Astrocyte (in vitro differentiated cells and primary cell): ENCODE measurements around the gene LARGE1. TPM values are rescaled to one million over a fixed set of nuclear protein-coding genes. Genes with fewer than 3 reads are reported as not detected.

ENCODE experiments used
- DNase-seq: peaks from one replicate; pipeline ENCODE4 v3.0.0-alpha.2; 2010; ENCODE audit warnings: low read depth
- FAIRE-seq: peaks from 2 replicates; lab custom pipeline; 2011; peaks lifted over from hg19 to GRCh38; lab: Jason Lieb, UNC
- H2AFZ ChIP-seq: 2 replicates; pipeline ENCODE4 v1.6.0; 2012; ENCODE audit warnings: low read depth, low read length, inconsistent platforms
- H3K27ac ChIP-seq: 2 replicates; pipeline ENCODE4 v1.5.1; 2011; ENCODE audit warnings: low read depth, low read length, inconsistent platforms
- H3K27me3 ChIP-seq: 2 replicates; pipeline ENCODE4 v1.6.0; 2011; ENCODE audit warnings: low read length, inconsistent platforms; ENCODE audit not compliant: insufficient read depth
- H3K36me3 ChIP-seq: 2 replicates; pipeline ENCODE4 v1.5.1; 2011; ENCODE audit warnings: low read length, inconsistent platforms; ENCODE audit not compliant: insufficient read depth
- H3K4me1 ChIP-seq: 2 replicates; pipeline ENCODE4 v1.5.1; 2011; ENCODE audit warnings: low read length, inconsistent platforms; ENCODE audit not compliant: insufficient read depth
- H3K4me2 ChIP-seq: 2 replicates; pipeline ENCODE4 v1.6.0; 2012; ENCODE audit warnings: low read length, inconsistent platforms
- H3K4me3 ChIP-seq: 2 replicates; pipeline ENCODE4 v1.5.1; 2011; ENCODE audit warnings: low read depth, mild to moderate bottlenecking, low read length, inconsistent platforms; ENCODE audit not compliant: insufficient read depth
- H3K79me2 ChIP-seq: 2 replicates; pipeline ENCODE4 v1.6.0; 2012; ENCODE audit warnings: mild to moderate bottlenecking, low read length, inconsistent platforms; ENCODE audit not compliant: insufficient read depth
- H3K9ac ChIP-seq: 2 replicates; pipeline ENCODE4 v1.6.0; 2012; ENCODE audit warnings: mild to moderate bottlenecking, low read length, inconsistent platforms
- H3K9me3 ChIP-seq: 2 replicates; pipeline ENCODE4 v1.5.1; 2012; ENCODE audit warnings: low read depth, mild to moderate bottlenecking, low read length, inconsistent platforms; ENCODE audit not compliant: insufficient read depth
- H4K20me1 ChIP-seq: 2 replicates; pipeline ENCODE4 v1.6.0; 2012; ENCODE audit warnings: low read length, inconsistent platforms; ENCODE audit not compliant: insufficient read depth
- H3K27ac Mint-ChIP-seq: one replicate; pipeline ENCODE4 v1.8.0; 2021; ENCODE audit warnings: mild to moderate bottlenecking, mixed read lengths; ENCODE audit not compliant: unreplicated experiment
- H3K27me3 Mint-ChIP-seq: one replicate; pipeline ENCODE4 v1.8.0; 2021; ENCODE audit warnings: low read depth, mixed read lengths; ENCODE audit not compliant: unreplicated experiment
- H3K36me3 Mint-ChIP-seq: one replicate; pipeline ENCODE4 v1.8.0; 2021; ENCODE audit warnings: low read depth, mixed read lengths; ENCODE audit not compliant: unreplicated experiment
- H3K4me1 Mint-ChIP-seq: one replicate; pipeline ENCODE4 v1.8.0; 2021; ENCODE audit warnings: low read depth, mixed read lengths; ENCODE audit not compliant: unreplicated experiment
- H3K4me3 Mint-ChIP-seq: one replicate; pipeline ENCODE4 v1.8.0; 2021; ENCODE audit warnings: mild to moderate bottlenecking, moderate library complexity, mixed read lengths; ENCODE audit not compliant: unreplicated experiment
- H3K9me3 Mint-ChIP-seq: one replicate; pipeline ENCODE4 v1.8.0; 2021; ENCODE audit warnings: mild to moderate bottlenecking, mixed read lengths; ENCODE audit not compliant: unreplicated experiment
- CTCF ChIP-seq: IDR thresholded peaks from 2 replicates; pipeline ENCODE4 v1.5.1; 2011; ENCODE audit warnings: low read depth, mild to moderate bottlenecking, inconsistent platforms, low read length, moderate library complexity; ENCODE audit not compliant: insufficient read depth
- EZH2 ChIP-seq: IDR thresholded peaks from 2 replicates; pipeline ENCODE4 v1.6.1; 2012; ENCODE audit warnings: mild to moderate bottlenecking, low read length, inconsistent platforms; ENCODE audit not compliant: insufficient read depth
- total RNA-seq: library from RNA; stranded (reverse); gene quantifications from 2 replicates; pipeline ENCODE4 v1.2.1, GENCODE V29; 2021

The LARGE1 gene
- total RNA-seq, 1 donor from 2014 or later, result 92.6 TPM

GRCh38 chr22:33572086-33572485 is 348.2 kb downstream of the LARGE1 start:
- peaks cover 6% of the 10 kb centered on the region for H3K4me1 Mint-ChIP-seq

GRCh38 chr22:33570110-33570509 is 350.2 kb downstream of the LARGE1 start:
- H3K4me3 ChIP-seq, result no peak overlapping the region
- Mint-ChIP-seq H3K4me3 (no peak overlapping the region), H3K36me3 (peaks cover 6% of the 10 kb centered on the region), H3K9me3 (no peaks in the 10 kb centered on the region), H3K27ac (no peak overlapping the region), H3K27me3 (no peaks in the 10 kb centered on the region), H3K4me1 (peaks cover 6% of the 10 kb centered on the region)
- DNase-seq (no peak), FAIRE-seq (no peak)
- H4K20me1 ChIP-seq, result peaks cover 5% of the 10 kb centered on the region
- no peak overlapping the region for H2AFZ ChIP-seq
- no peak overlapping the region for H3K27ac ChIP-seq
- no peaks in the 10 kb centered on the region for H3K79me2 ChIP-seq
- no peaks in the 10 kb centered on the region for H3K27me3 ChIP-seq
- no peaks in the 10 kb centered on the region for H3K9me3 ChIP-seq
- TF ChIP-seq EZH2, result no peak
- TF ChIP-seq CTCF, result no peak
- no peaks in the 10 kb centered on the region for H3K36me3 ChIP-seq
- no peak overlapping the region for H3K4me2 ChIP-seq
- H3K9ac ChIP-seq, result no peak overlapping the region
- no peaks in the 10 kb centered on the region for H3K4me1 ChIP-seq

More at GRCh38 chr22:33572086-33572485, 348.2 kb downstream of the LARGE1 start:
- DNase-seq (no peak), FAIRE-seq (no peak)
- Histone ChIP-seq H3K4me1 (no peaks in the 10 kb centered on the region), H3K4me3 (no peak overlapping the region), H3K27me3 (no peaks in the 10 kb centered on the region), H3K79me2 (no peaks in the 10 kb centered on the region), H3K36me3 (no peaks in the 10 kb centered on the region), H3K9me3 (no peaks in the 10 kb centered on the region), H3K4me2 (no peak overlapping the region), H3K27ac (no peak overlapping the region), H2AFZ (no peak overlapping the region), H4K20me1 (peaks cover 5% of the 10 kb centered on the region), H3K9ac (no peak overlapping the region)
- H3K27me3 Mint-ChIP-seq, result no peaks in the 10 kb centered on the region
- H3K36me3 Mint-ChIP-seq, result peaks cover 7% of the 10 kb centered on the region
- H3K4me3 Mint-ChIP-seq, result no peak overlapping the region
- peak overlapping the region; percentile 53 for H3K27ac Mint-ChIP-seq
- no peaks in the 10 kb centered on the region for H3K9me3 Mint-ChIP-seq
- TF ChIP-seq CTCF (no peak), EZH2 (no peak)

- Histone ChIP-seq H2AFZ (no peak overlapping the region), H3K27me3 (no peaks in the 10 kb centered on the region), H3K9me3 (no peaks in the 10 kb centered on the region), H3K79me2 (no peaks in the 10 kb centered on the region), H3K4me1 (no peaks in the 10 kb centered on the region), H3K4me2 (no peak overlapping the region), H3K4me3 (no peak overlapping the region), H4K20me1 (peaks cover 5% of the 10 kb centered on the region), H3K27ac (no peak overlapping the region), H3K36me3 (no peaks in the 10 kb centered on the region), H3K9ac (no peak overlapping the region)
- no peaks in the 10 kb centered on the region for H3K9me3 Mint-ChIP-seq
- no peak overlapping the region for H3K4me3 Mint-ChIP-seq
- no peak overlapping the region for H3K27ac Mint-ChIP-seq
- no peak for FAIRE-seq
- no peak for DNase-seq
- peaks cover 6% of the 10 kb centered on the region for H3K4me1 Mint-ChIP-seq
- peaks cover 6% of the 10 kb centered on the region for H3K36me3 Mint-ChIP-seq
- TF ChIP-seq EZH2 (no peak), CTCF (no peak)
- H3K27me3 Mint-ChIP-seq, result no peaks in the 10 kb centered on the region
These were observed 350.7 kb downstream of the LARGE1 start for GRCh38 chr22:33569559-33569958.
